GM19452 (cell line): ENCODE data around the gene TRIM71.
"Not testable (repeated sequence)": the region's sequence is repeated elsewhere in the genome, so short reads cannot be mapped to it uniquely, and the experiment has no call there.

ENCODE experiments used
- ATAC-seq: cut with Tn5 transposase; IDR thresholded peaks from one replicate; pipeline ENCODE4 v1.9.1; 2021; ENCODE audit not compliant: unreplicated experiment

The TRIM71 gene

GRCh38 chr3:32819551-32820348 is 2.0 kb downstream of the TRIM71 start:
- ATAC-seq: no peak

GRCh38 chr3:32820430-32820829 is 2.6 kb downstream of the TRIM71 start:
- no peak for ATAC-seq

- no peak for ATAC-seq
Measured at GRCh38 chr3:32820971-32821685, 3.3 kb downstream of the TRIM71 start.

DNA sequence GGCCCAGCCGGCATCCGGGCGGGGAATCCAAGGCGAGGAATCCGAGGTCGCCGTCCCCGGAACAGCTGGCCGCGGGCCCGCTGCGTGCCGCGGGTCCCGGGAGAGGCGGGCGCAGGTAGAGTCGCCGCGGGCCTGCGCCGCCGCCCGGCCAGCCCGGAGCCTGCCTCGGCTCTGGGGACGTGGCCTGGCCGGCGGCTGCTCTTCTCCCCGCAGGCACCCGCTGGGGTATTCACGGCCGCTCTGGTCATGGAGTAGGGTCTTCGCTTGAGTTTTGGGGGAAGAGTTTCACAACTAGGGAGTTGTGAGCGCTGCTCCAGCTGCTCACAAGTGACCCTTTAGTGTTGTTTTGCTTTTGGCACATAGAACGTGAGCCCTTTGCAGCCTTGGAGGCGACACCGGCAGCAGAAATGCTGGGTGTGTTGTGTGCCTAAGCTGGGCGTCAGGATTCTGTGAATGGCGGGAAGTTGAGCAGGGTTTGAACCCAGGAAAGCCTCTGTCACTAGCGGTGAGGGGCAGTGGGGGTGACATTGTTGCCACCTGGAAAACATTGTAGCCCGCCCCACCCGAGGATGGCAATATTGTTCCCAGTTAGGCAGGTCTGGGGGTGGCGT is 4.0 kb downstream of the TRIM71 start:
- no peak for ATAC-seq

DNA sequence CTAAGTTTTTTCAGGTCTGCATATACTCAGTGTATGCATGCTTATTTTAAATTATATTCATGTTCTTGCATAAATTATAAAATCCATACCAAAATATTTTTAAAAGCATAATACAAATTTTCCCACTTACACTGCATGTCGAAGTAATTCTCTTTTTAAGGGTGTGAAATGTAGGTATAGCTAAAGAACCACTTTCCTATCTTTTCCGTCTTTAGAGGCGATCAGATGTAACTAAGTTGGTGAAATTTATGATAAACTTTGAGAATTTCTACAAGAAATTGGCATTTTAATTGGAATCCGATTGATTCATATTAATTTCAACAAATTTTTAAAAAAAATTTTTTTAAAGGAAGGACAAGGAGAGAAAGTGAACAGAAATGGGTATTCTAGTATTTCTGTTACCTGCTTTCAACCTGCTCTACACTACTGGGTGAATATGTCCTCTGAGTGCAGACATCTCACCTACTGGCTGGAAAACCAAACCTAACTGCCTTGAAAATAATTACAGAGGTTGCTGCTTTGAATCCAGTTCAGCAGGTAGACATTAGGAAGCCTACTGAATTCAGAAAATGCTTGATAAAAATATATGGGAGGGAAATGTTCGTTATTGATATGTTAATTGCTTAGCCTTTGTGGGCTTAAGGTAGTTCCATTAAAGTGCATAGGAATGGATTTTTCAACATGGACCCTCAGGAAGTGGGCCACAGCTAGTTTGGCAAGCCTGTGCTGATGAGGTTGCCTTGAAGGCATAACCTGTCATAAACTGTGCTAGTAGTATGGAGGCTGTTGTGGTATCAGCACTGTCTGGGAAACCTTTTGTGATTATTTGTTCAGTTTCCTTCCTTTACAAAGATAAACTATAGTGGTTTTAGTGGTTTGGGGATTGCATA is 5.1 kb downstream of the TRIM71 start:
- no peak for ATAC-seq

DNA sequence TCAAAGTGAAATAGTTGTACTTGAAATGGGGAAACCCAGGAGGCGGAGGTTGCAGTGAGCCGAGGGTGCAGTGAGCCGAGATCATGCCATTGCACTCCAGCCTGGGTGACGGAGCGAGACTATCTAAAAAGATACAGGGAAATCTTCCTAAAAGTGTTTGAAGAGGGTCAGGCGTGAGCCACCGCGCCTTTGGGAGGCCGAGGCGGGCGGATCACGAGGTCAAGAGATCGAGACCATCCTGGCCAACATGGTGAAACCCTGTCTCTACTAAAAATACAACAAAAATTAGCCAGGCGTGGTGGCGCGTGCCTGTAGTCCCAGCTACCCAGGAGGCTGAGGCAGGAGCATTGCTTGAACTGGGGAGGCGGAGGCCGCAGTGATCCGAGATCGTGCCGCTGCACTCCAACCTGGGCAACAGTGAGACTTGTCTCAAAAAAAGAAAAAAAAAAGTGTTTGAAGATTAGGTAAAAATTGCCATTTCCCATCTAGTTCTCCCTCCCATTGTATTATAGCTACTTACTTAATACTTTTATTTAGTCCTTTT is 5.9 kb downstream of the TRIM71 start:
- ATAC-seq: not testable (repeated sequence)

GRCh38 chr3:32825601-32826375 is 8.0 kb downstream of the TRIM71 start:
- no peak for ATAC-seq

- no peak for ATAC-seq
Measured at GRCh38 chr3:32831062-32831461, 13.3 kb downstream of the TRIM71 start.

GRCh38 chr3:32831791-32832190 is 14.0 kb downstream of the TRIM71 start:
- no peak for ATAC-seq

GRCh38 chr3:32832193-32832592 is 14.4 kb downstream of the TRIM71 start:
- ATAC-seq: no peak

GRCh38 chr3:32835049-32835371 is 17.2 kb downstream of the TRIM71 start:
- no peak for ATAC-seq

DNA sequence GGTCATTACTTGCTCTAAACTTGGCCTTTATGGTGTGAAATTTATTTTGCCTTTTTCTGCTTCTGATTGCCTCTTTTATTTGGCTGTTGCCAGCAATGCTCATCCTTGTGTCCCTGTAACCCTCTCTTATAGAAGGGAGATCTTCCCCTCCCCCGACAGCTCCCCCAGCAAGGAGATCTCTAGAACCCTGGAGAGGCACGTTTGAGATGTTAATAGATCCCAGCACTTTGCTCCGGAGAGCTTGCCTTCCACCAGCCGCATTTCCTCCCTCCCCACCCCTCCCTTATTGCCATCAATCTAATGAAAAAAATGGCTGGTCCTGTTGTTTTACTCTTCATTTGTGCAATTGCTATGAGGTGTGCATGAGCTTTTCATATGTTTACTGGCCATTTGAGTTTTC is 18.2 kb downstream of the TRIM71 start:
- no peak for ATAC-seq

- no peak for ATAC-seq
Measured at GRCh38 chr3:32836601-32837000, 18.8 kb downstream of the TRIM71 start.

GRCh38 chr3:32837366-32837765 is 19.6 kb downstream of the TRIM71 start:
- no peak for ATAC-seq

- ATAC-seq: no peak
Measured at GRCh38 chr3:32837789-32838188, 20.0 kb downstream of the TRIM71 start.

DNA sequence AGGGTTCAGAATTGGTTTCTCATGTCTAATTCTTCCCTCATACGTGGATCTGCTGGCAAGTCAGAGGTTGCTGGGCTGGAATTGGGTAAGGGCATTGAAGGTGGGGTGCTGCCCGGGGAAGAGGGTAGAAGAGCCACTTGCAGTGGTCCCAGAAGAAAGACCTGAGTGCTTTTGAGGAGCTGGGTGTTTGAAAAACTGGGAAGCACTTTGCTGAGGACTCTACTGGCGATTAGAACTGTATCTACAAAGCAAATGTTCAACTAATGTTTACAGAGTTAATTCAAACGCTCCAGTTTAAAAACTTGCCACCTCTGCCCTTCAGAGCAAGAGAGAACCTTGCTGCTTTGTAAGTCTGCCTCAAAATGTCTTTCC is 21.9 kb downstream of the TRIM71 start:
- no peak for ATAC-seq

- ATAC-seq: no peak
Measured at GRCh38 chr3:32840086-32840841, 22.5 kb downstream of the TRIM71 start.

GRCh38 chr3:32841341-32841740 is 23.5 kb downstream of the TRIM71 start:
- ATAC-seq: no peak

- ATAC-seq: no peak
Measured at GRCh38 chr3:32841867-32842470, 24.2 kb downstream of the TRIM71 start.
